Measurements from ENCODE around the gene IFITM2.
"Not testable (repeated sequence)": the region's sequence is repeated elsewhere in the genome, so short reads cannot be mapped to it uniquely, and the experiment has no call there.

The IFITM2 gene

GRCh38 chr11:349270-349954 lies 41.8 kb downstream of the IFITM2 start:
- DNase-seq, result not testable (repeated sequence)

DNA sequence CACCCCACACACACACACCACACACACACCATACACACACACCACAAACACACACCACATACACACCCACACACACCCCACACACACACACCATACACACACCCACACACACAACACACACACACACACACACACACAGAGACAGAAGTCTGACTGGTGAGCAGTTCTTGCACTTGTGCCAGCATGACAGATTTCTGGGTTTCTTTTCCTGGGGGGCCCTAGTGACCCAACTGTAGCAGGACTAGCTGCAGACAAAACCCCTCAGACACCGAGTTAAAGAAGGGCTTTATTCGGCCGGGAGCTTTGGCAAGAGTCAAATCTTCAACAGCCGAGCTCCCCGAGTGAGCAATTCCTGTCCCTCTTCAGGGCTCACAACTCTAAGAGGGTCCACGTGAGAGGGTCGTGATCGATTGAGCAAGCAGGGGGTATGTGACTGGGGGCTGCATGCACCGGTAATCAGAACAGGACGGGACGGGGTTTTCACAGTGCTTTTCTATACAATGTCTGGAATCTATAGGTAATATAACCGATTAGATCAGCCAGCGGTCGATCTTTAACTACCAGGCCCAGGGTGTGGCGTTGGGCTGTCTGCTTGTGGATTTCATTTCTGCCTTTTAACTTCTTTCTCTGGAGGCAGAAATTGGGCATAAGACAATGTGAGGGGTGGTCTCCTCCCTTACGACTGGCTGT lies 42.6 kb downstream of the IFITM2 start:
- not testable (repeated sequence) for DNase-seq

- DNase-seq, result peak in 1 of 2 donors; percentile 35
Observed at GRCh38 chr11:350723-351255, 43.2 kb downstream of the IFITM2 start.

DNA sequence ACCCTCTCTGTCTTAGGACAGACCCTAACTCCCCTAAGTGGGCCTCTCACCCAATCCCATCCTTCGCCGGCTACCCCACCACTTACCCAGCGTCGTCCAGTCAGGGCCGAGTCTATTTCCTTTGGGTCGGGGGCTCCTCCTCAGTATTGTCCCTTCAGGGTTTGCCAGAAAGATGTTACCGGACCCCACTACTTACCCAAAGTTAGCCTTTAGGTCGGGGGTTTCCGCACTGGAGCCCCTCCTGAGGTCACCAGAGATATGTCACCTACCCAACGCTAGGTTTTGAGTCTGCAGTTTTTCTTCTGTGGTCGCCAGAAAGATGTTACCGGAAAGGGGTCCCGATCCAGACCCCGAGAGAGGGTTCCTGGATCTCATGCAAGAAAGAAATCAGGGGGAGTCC lies 43.8 kb downstream of the IFITM2 start:
- no peak for DNase-seq

DNA sequence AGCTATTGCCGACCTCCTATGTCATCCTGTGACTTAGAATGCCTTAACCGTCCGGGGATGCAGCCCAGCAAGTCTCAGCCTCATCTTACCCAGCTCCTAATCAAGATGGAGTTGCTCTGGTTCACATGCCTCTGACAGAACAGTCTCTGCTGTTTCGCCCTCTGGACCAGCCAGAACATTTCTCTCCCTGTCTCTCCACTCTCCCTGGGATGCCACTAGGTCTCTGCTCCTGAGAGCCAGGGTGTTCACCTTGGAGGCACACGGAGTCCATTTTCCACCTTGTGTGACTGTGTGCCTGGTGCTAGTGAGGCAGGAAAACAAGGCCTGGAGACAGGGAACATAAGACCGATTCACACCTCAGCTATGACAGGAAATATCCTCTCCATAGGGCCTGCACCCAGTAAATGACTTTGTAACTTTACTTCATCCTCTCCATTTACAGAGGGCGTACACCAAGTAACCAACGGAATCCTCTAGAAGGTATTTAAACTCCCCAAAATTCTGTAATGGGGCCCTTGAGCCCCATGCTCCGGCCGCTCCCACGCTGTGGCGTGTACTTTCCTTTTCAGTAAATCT lies 44.9 kb downstream of the IFITM2 start:
- DNase-seq, result no peak

- DNase-seq, result no peak
Observed at GRCh38 chr11:353179-353873, 45.7 kb downstream of the IFITM2 start.

GRCh38 chr11:355581-356458 lies 48.2 kb downstream of the IFITM2 start:
- DNase-seq, result peak; percentile 91 to 93

DNA sequence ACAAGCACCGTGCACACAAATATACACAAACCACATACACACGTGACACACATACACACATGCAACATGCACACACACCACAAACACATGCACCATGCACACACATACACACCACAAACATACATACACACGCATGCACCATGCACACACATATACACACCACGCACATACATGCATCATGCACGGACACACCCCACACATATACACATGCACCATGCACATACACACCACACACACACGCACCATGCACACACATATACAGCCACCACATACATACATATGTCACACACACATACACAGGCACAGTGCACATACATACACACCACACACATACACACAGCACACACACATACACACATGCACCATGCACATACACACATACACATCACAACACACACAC lies 49.0 kb downstream of the IFITM2 start:
- DNase-seq, result no peak

DNA sequence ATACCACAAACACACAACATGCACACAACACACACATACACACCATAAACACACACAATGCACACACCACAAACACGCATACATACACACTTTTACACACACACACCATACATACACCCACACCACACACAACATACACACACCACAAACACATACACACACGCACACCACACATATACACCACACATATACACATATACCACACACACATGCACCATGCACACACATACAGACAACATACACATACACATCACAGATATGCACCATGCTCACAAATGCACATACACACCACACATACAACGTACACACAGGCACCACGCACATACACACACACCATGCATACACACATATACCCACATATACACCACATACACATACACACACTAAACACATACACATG lies 50.0 kb downstream of the IFITM2 start:
- no peak for DNase-seq

DNA sequence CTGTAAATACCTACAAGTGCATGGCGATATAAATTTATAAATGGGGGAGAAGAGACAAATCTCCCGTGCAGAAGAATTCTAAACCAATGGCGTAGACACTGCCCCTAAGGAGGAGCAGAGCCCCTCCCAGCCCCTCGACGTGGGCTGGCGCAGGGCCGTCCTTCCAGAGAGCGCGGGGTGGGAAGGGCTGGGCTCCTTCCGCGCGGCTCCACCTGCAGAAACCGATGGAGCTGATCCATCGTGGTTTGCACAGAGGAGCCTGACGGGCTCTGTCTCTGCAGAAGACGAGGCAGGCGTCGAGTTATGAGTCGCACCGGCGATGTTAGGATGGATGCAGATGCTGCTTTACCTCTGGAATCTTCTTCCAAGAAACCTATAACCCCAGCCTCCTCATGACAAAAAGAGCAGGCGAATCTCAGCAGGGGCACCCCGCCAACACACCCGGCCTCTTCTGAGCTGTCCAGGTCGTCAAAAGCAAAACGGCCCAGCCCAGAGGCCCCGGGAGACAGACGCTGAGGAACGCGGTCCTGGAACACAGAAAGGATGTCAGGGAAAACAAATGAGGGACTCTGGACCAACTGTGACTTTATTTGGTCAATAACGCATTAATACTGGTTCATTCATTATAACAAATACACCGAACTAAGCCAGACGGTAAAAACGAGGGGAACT lies 50.6 kb downstream of the IFITM2 start:
- DNase-seq, result no peak

Data from CD4-positive, alpha-beta T cell treated with Interferon alpha-2 for 1 hour (primary cell).